ENCODE data around the gene MTLN. TPM values are rescaled to one million over a fixed set of nuclear protein-coding genes. Genes with fewer than 3 reads are reported as not detected.
A peak's percentile ranks its signal among the peaks of the same experiment; 100 is the strongest.
"Not testable (repeated sequence)": the region's sequence is repeated elsewhere in the genome, so short reads cannot be mapped to it uniquely, and the experiment has no call there.

MTLN gene
- 12.5 to 25.6 TPM (median 17.3 TPM) in 3 replicates for total RNA-seq
- long read RNA-seq, transcript MTLN-203 (2 exons, 441 nt) = major isoform, 9 of 9 reads
- long read RNA-seq, partial matches to known transcripts = 0 of 9 reads
- long read RNA-seq, other reads (novel, unspliced or antisense) = 0 of 9 reads

GRCh38 chr2:110211938-110212858 lies at the start of gene MTLN:
TSS of gene MTLN (minus strand) at chr2:110212547. CDS start at chr2:110212525, 22 bp downstream.
- DNase-seq (ENCODE audit: low spot score) = no peak
- Mint-ChIP-seq H3K27ac (ENCODE audit: unreplicated experiment) (peak within 1 kb of the TSS; percentile 83), H3K9me3 (ENCODE audit: low read depth) (peaks cover 4% of the 10 kb centered on the region), H3K36me3 (ENCODE audit: low read depth) (no peaks in the 10 kb centered on the region), H3K4me3 (ENCODE audit: unreplicated experiment) (peak within 1 kb of the TSS; percentile 78), H3K27me3 (ENCODE audit: low read depth) (peaks cover 28% of the 10 kb centered on the region), H3K4me1 (ENCODE audit: low read depth) (peaks cover 4% of the 10 kb centered on the region)
- TF ChIP-seq CTCF (IDR thresholded peaks at IDR 0.05) = no peak

- not testable (repeated sequence) for H3K9me3 Mint-ChIP-seq (ENCODE audit: low read depth); H3K36me3 Mint-ChIP-seq (ENCODE audit: low read depth); H3K4me3 Mint-ChIP-seq (ENCODE audit: unreplicated experiment); H3K27me3 Mint-ChIP-seq (ENCODE audit: low read depth); DNase-seq (ENCODE audit: low spot score); H3K4me1 Mint-ChIP-seq (ENCODE audit: low read depth); H3K27ac Mint-ChIP-seq (ENCODE audit: unreplicated experiment)
These were observed 49.6 kb upstream of the MTLN start for GRCh38 chr2:110261910-110262309.

GRCh38 chr2:110248081-110248795 lies 35.9 kb upstream of the MTLN start:
- not testable (repeated sequence) for H3K4me3 Mint-ChIP-seq (ENCODE audit: unreplicated experiment); H3K27me3 Mint-ChIP-seq (ENCODE audit: low read depth); H3K36me3 Mint-ChIP-seq (ENCODE audit: low read depth); H3K9me3 Mint-ChIP-seq (ENCODE audit: low read depth); H3K4me1 Mint-ChIP-seq (ENCODE audit: low read depth); DNase-seq (ENCODE audit: low spot score); H3K27ac Mint-ChIP-seq (ENCODE audit: unreplicated experiment)

- not testable (repeated sequence) for H3K9me3 Mint-ChIP-seq (ENCODE audit: low read depth); H3K36me3 Mint-ChIP-seq (ENCODE audit: low read depth); H3K27ac Mint-ChIP-seq (ENCODE audit: unreplicated experiment); H3K4me3 Mint-ChIP-seq (ENCODE audit: unreplicated experiment); H3K4me1 Mint-ChIP-seq (ENCODE audit: low read depth); DNase-seq (ENCODE audit: low spot score); H3K27me3 Mint-ChIP-seq (ENCODE audit: low read depth)
These were observed 33.4 kb upstream of the MTLN start for GRCh38 chr2:110245488-110246435.

GRCh38 chr2:110243283-110243682 lies 30.9 kb upstream of the MTLN start:
- H3K4me1 Mint-ChIP-seq (ENCODE audit: low read depth); H3K4me3 Mint-ChIP-seq (ENCODE audit: unreplicated experiment); DNase-seq (ENCODE audit: low spot score); H3K27me3 Mint-ChIP-seq (ENCODE audit: low read depth); H3K9me3 Mint-ChIP-seq (ENCODE audit: low read depth); H3K27ac Mint-ChIP-seq (ENCODE audit: unreplicated experiment); H3K36me3 Mint-ChIP-seq (ENCODE audit: low read depth): not testable (repeated sequence)

- H3K36me3 Mint-ChIP-seq (ENCODE audit: low read depth); H3K9me3 Mint-ChIP-seq (ENCODE audit: low read depth); H3K27me3 Mint-ChIP-seq (ENCODE audit: low read depth); H3K27ac Mint-ChIP-seq (ENCODE audit: unreplicated experiment); H3K4me1 Mint-ChIP-seq (ENCODE audit: low read depth); H3K4me3 Mint-ChIP-seq (ENCODE audit: unreplicated experiment); DNase-seq (ENCODE audit: low spot score): not testable (repeated sequence)
These were observed 22.2 kb upstream of the MTLN start for GRCh38 chr2:110234514-110234913.

- not testable (repeated sequence) for H3K9me3 Mint-ChIP-seq (ENCODE audit: low read depth); H3K4me1 Mint-ChIP-seq (ENCODE audit: low read depth); H3K4me3 Mint-ChIP-seq (ENCODE audit: unreplicated experiment); H3K36me3 Mint-ChIP-seq (ENCODE audit: low read depth); DNase-seq (ENCODE audit: low spot score); H3K27ac Mint-ChIP-seq (ENCODE audit: unreplicated experiment)
- H3K27me3 Mint-ChIP-seq (ENCODE audit: low read depth) = peaks cover 24% of the 10 kb centered on the region
These were observed 17.5 kb upstream of the MTLN start for GRCh38 chr2:110229886-110230285.

- H3K27ac Mint-ChIP-seq (ENCODE audit: unreplicated experiment); H3K36me3 Mint-ChIP-seq (ENCODE audit: low read depth); DNase-seq (ENCODE audit: low spot score); H3K9me3 Mint-ChIP-seq (ENCODE audit: low read depth); H3K4me3 Mint-ChIP-seq (ENCODE audit: unreplicated experiment): not testable (repeated sequence)
- H3K27me3 Mint-ChIP-seq (ENCODE audit: low read depth) = peaks cover 60% of the 10 kb centered on the region
- H3K4me1 Mint-ChIP-seq (ENCODE audit: low read depth) = peaks cover 10% of the 10 kb centered on the region
These were observed 10.3 kb upstream of the MTLN start for GRCh38 chr2:110222626-110223025.

Measured in chondrocyte (in vitro differentiated cells).